ENCODE data around the gene PMAIP1.
"Not testable (repeated sequence)": the region's sequence is repeated elsewhere in the genome, so short reads cannot be mapped to it uniquely, and the experiment has no call there.

Gene PMAIP1

DNA sequence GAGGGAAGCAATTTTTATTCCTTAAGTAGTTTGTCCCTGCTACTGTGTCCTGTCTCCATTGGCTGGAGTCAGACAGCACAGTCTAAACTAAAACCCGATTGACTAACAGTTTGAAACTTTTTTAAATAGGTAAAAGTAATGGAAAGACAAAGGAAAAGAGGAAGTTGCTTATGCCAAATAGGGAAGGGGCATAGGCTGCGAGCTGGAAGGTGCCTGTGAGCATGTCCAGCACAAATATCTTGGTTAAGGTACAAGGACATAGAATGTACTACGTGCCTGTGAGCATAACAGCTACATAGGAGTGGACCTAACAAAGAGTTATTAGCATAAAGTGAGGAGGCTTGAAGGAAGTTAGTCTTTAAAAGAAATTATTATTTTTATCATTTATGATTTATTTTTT lies 13.4 kb upstream of the PMAIP1 start:
- H3K36me3 ChIP-seq (ENCODE audit: control insufficient read depth in 1 of 2, insufficient read depth in 2 of 2, low read length in 2 of 2); H3K4me1 ChIP-seq (ENCODE audit: control insufficient read depth in 1 of 2, insufficient read depth in 2 of 2, low read length in 2 of 2); H2BK12ac ChIP-seq (ENCODE audit: low read length); H3K4ac ChIP-seq (ENCODE audit: low read depth, low read length); H3K9me3 ChIP-seq (ENCODE audit: insufficient read depth, low read depth, low read length); H2BK120ac ChIP-seq (ENCODE audit: insufficient read depth, low read length, poor library complexity); H2BK5ac ChIP-seq (ENCODE audit: low read depth, low read length, poor library complexity); H3K23ac ChIP-seq (ENCODE audit: low read length); H4K8ac ChIP-seq (ENCODE audit: low read depth, low read length); H4K12ac ChIP-seq (ENCODE audit: low read depth, low read length); H3K18ac ChIP-seq (ENCODE audit: low read length); H4K91ac ChIP-seq (ENCODE audit: low read depth, low read length); H3K79me2 ChIP-seq (ENCODE audit: control insufficient read depth, insufficient read depth, low read length, poor library complexity); H3K27me3 ChIP-seq (ENCODE audit: insufficient read depth, low read length); H3K9ac ChIP-seq (ENCODE audit: low read length); H2AFZ ChIP-seq (ENCODE audit: insufficient read depth, low read length, poor library complexity); H3K4me2 ChIP-seq (ENCODE audit: low read length); H3K79me1 ChIP-seq (ENCODE audit: low read length); H3K14ac ChIP-seq (ENCODE audit: low read length); H2AK5ac ChIP-seq (ENCODE audit: low read length); H3K27ac ChIP-seq (ENCODE audit: low read depth, low read length); H3K4me3 ChIP-seq (ENCODE audit: low read depth, low read length); DNase-seq: not testable (repeated sequence)
- no CpG with 5 or more reads among the region's 3 CpGs for WGBS (ENCODE audit: extremely low coverage, insufficient coverage, insufficient read length)

DNA sequence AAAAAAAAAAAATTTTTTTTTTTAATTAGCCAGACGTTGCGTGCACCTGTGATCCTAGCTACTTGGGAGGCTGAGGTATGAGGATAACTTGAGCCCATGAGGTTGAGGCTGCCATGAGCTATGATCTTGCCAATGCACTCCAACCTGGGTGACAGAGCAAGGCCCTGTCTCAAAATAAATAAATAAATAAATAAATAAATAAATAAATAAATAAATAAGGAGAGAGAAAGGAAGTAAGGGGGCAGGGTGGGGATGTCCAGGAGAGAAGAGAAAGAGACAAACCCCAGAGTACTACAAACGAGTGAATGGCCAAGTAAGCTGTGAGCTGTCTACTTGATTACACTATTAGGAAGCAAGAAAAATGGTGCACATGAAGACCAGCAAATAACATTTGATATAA lies 7.7 kb upstream of the PMAIP1 start:
- no peak overlapping the region for H3K18ac ChIP-seq (ENCODE audit: low read length)
- no peak overlapping the region for H3K27ac ChIP-seq (ENCODE audit: low read depth, low read length)
- H2AK5ac ChIP-seq (ENCODE audit: low read length), result no peak overlapping the region
- no peaks in the 10 kb centered on the region for H3K36me3 ChIP-seq (ENCODE audit: control insufficient read depth in 1 of 2, insufficient read depth in 2 of 2, low read length in 2 of 2)
- H2AFZ ChIP-seq (ENCODE audit: insufficient read depth, low read length, poor library complexity), result no peak overlapping the region
- no peaks in the 10 kb centered on the region for H3K4me1 ChIP-seq (ENCODE audit: control insufficient read depth in 1 of 2, insufficient read depth in 2 of 2, low read length in 2 of 2)
- no peak overlapping the region for H3K14ac ChIP-seq (ENCODE audit: low read length)
- H4K91ac ChIP-seq (ENCODE audit: low read depth, low read length), result no peak overlapping the region
- WGBS (ENCODE audit: extremely low coverage, insufficient coverage, insufficient read length), result no CpG with 5 or more reads among the region's 3 CpGs
- H4K12ac ChIP-seq (ENCODE audit: low read depth, low read length), result no peak overlapping the region
- H3K79me1 ChIP-seq (ENCODE audit: low read length), result no peaks in the 10 kb centered on the region
- no peak overlapping the region for H3K23ac ChIP-seq (ENCODE audit: low read length)
- no peak overlapping the region for H3K4me2 ChIP-seq (ENCODE audit: low read length)
- no peak overlapping the region for H3K4me3 ChIP-seq (ENCODE audit: low read depth, low read length)
- no peak overlapping the region for H4K8ac ChIP-seq (ENCODE audit: low read depth, low read length)
- H3K9ac ChIP-seq (ENCODE audit: low read length), result no peak overlapping the region
- no peaks in the 10 kb centered on the region for H3K79me2 ChIP-seq (ENCODE audit: control insufficient read depth, insufficient read depth, low read length, poor library complexity)
- no peak overlapping the region for H2BK5ac ChIP-seq (ENCODE audit: low read depth, low read length, poor library complexity)
- H2BK12ac ChIP-seq (ENCODE audit: low read length), result no peak overlapping the region
- H3K4ac ChIP-seq (ENCODE audit: low read depth, low read length), result no peak overlapping the region
- no peak for DNase-seq
- no peak overlapping the region for H2BK120ac ChIP-seq (ENCODE audit: insufficient read depth, low read length, poor library complexity)
- no peaks in the 10 kb centered on the region for H3K27me3 ChIP-seq (ENCODE audit: insufficient read depth, low read length)
- no peaks in the 10 kb centered on the region for H3K9me3 ChIP-seq (ENCODE audit: insufficient read depth, low read depth, low read length)

DNA sequence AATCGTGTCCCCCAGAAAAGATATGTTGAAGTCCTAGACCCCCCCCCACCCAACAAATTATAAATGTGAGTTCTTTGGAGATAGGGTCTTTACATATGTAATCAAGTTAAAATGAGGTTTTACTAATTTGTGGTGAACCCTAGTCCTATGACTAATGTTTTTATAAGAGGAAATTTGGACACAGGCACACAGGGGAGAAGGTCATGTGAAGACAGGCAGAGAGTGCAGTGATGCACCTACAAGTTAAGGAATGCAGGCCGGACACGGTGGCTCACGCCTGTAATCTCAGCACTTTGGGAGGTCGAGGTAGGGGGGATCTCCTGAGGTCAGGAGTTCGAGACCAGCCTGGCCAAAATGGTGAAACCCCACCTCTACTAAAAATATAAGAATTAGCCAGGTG lies 5.8 kb upstream of the PMAIP1 start:
- H3K36me3 ChIP-seq (ENCODE audit: control insufficient read depth in 1 of 2, insufficient read depth in 2 of 2, low read length in 2 of 2), result no peaks in the 10 kb centered on the region
- no peak overlapping the region for H3K27ac ChIP-seq (ENCODE audit: low read depth, low read length)
- H3K27me3 ChIP-seq (ENCODE audit: insufficient read depth, low read length), result no peaks in the 10 kb centered on the region

GRCh38 chr18:59897321-59897954 lies 2.4 kb upstream of the PMAIP1 start:
- Histone ChIP-seq H4K8ac (ENCODE audit: low read depth, low read length) (no peak overlapping the region), H3K9ac (ENCODE audit: low read length) (no peak overlapping the region), H3K14ac (ENCODE audit: low read length) (no peak overlapping the region), H2BK5ac (ENCODE audit: low read depth, low read length, poor library complexity) (no peak overlapping the region), H3K4me3 (ENCODE audit: low read depth, low read length) (no peak overlapping the region), H3K79me2 (ENCODE audit: control insufficient read depth, insufficient read depth, low read length, poor library complexity) (no peaks in the 10 kb centered on the region), H3K9me3 (ENCODE audit: insufficient read depth, low read depth, low read length) (no peaks in the 10 kb centered on the region), H3K4ac (ENCODE audit: low read depth, low read length) (no peak overlapping the region), H3K27ac (ENCODE audit: low read depth, low read length) (no peak overlapping the region), H4K12ac (ENCODE audit: low read depth, low read length) (no peak overlapping the region), H3K4me2 (ENCODE audit: low read length) (no peak overlapping the region), H3K36me3 (ENCODE audit: control insufficient read depth in 1 of 2, insufficient read depth in 2 of 2, low read length in 2 of 2) (no peaks in the 10 kb centered on the region), H2BK120ac (ENCODE audit: insufficient read depth, low read length, poor library complexity) (no peak overlapping the region), H3K18ac (ENCODE audit: low read length) (no peak overlapping the region), H3K23ac (ENCODE audit: low read length) (no peak overlapping the region), H3K79me1 (ENCODE audit: low read length) (peaks cover 5% of the 10 kb centered on the region), H2AK5ac (ENCODE audit: low read length) (no peak overlapping the region), H3K27me3 (ENCODE audit: insufficient read depth, low read length) (peaks cover 3% of the 10 kb centered on the region), H4K91ac (ENCODE audit: low read depth, low read length) (no peak overlapping the region), H3K4me1 (ENCODE audit: control insufficient read depth in 1 of 2, insufficient read depth in 2 of 2, low read length in 2 of 2) (peaks cover 5 to 8% of the 10 kb centered on the region in 2 experiments), H2AFZ (ENCODE audit: insufficient read depth, low read length, poor library complexity) (no peak overlapping the region), H2BK12ac (ENCODE audit: low read length) (no peak overlapping the region)
- WGBS (ENCODE audit: extremely low coverage, insufficient coverage, insufficient read length), result no CpG with 5 or more reads among the region's 9 CpGs
- no peak for DNase-seq

More for the DNA sequence above, 5.8 kb upstream of the PMAIP1 start:
- H4K8ac ChIP-seq (ENCODE audit: low read depth, low read length), result no peak overlapping the region
- H3K23ac ChIP-seq (ENCODE audit: low read length), result no peak overlapping the region
- no peak for DNase-seq
- H3K79me1 ChIP-seq (ENCODE audit: low read length), result no peaks in the 10 kb centered on the region
- no peak overlapping the region for H3K9ac ChIP-seq (ENCODE audit: low read length)
- H2BK12ac ChIP-seq (ENCODE audit: low read length), result no peak overlapping the region
- H3K79me2 ChIP-seq (ENCODE audit: control insufficient read depth, insufficient read depth, low read length, poor library complexity), result no peaks in the 10 kb centered on the region
- H3K4me2 ChIP-seq (ENCODE audit: low read length), result no peak overlapping the region
- no peak overlapping the region for H2AK5ac ChIP-seq (ENCODE audit: low read length)
- H2BK5ac ChIP-seq (ENCODE audit: low read depth, low read length, poor library complexity), result no peak overlapping the region
- no peak overlapping the region for H3K18ac ChIP-seq (ENCODE audit: low read length)
- no CpG with 5 or more reads among the region's 6 CpGs for WGBS (ENCODE audit: extremely low coverage, insufficient coverage, insufficient read length)
- H3K4ac ChIP-seq (ENCODE audit: low read depth, low read length), result no peak overlapping the region
- no peak overlapping the region for H3K14ac ChIP-seq (ENCODE audit: low read length)
- no peak overlapping the region for H2AFZ ChIP-seq (ENCODE audit: insufficient read depth, low read length, poor library complexity)
- no peak overlapping the region for H4K12ac ChIP-seq (ENCODE audit: low read depth, low read length)
- no peaks in the 10 kb centered on the region for H3K9me3 ChIP-seq (ENCODE audit: insufficient read depth, low read depth, low read length)
- H3K4me3 ChIP-seq (ENCODE audit: low read depth, low read length), result no peak overlapping the region
- H4K91ac ChIP-seq (ENCODE audit: low read depth, low read length), result no peak overlapping the region
- no peak overlapping the region for H2BK120ac ChIP-seq (ENCODE audit: insufficient read depth, low read length, poor library complexity)
- H3K4me1 ChIP-seq (ENCODE audit: control insufficient read depth in 1 of 2, insufficient read depth in 2 of 2, low read length in 2 of 2), result peaks cover 5% of the 10 kb centered on the region in 2 experiments
